Stimulated activated naive CD8-positive, alpha-beta T cell treated with anti-CD3 and anti-CD28 coated beads, Interleukin-15, Interleukin-2, amounts not matched to agents 100 ng/mL and 50 ng/mL, for 24 hours (primary cell): ENCODE results near the gene DDIT4L.

ENCODE experiments used
- H3K27ac Mint-ChIP-seq: one replicate; pipeline ENCODE4 v1.8.0; 2021; ENCODE audit warnings: mild to moderate bottlenecking, mixed read lengths
- H3K27me3 Mint-ChIP-seq: one replicate; pipeline ENCODE4 v1.8.0; 2021; ENCODE audit warnings: mixed read lengths
- H3K36me3 Mint-ChIP-seq: one replicate; pipeline ENCODE4 v1.8.0; 2021; ENCODE audit warnings: low read depth, mixed read lengths
- H3K4me1 Mint-ChIP-seq: one replicate; pipeline ENCODE4 v1.8.0; 2021; ENCODE audit warnings: low read depth, mixed read lengths
- H3K4me3 Mint-ChIP-seq: one replicate; pipeline ENCODE4 v1.8.0; 2021; ENCODE audit warnings: mild to moderate bottlenecking, mixed read lengths
- H3K9me3 Mint-ChIP-seq: one replicate; pipeline ENCODE4 v1.8.0; 2021; ENCODE audit warnings: mixed read lengths

Gene DDIT4L

DNA sequence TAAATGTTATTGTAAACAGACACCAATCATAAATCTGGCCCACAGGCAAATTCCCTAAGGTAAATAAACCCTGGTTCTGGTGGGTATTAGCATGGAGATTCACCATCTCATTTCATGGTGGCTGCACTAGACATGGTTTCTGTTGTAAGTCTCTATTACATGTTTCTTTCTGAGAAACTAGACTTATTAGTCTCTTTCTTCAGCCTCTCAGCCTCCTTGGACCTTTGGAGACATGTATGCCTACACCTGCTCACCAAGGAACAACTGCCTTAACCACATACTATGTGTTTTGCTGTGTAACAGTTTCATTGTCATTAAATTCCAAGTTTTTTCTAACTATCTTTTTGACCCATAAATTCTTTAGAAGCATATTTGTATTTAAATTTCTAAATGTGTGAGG is 13.1 kb downstream of the DDIT4L start:
- H3K9me3 Mint-ChIP-seq: no peaks in the 10 kb centered on the region
- no peaks in the 10 kb centered on the region for H3K27me3 Mint-ChIP-seq
- no peak overlapping the region for H3K27ac Mint-ChIP-seq
- no peaks in the 10 kb centered on the region for H3K4me1 Mint-ChIP-seq
- no peaks in the 10 kb centered on the region for H3K36me3 Mint-ChIP-seq
- H3K4me3 Mint-ChIP-seq: no peak overlapping the region

GRCh38 chr4:100175858-100176257 is 14.4 kb downstream of the DDIT4L start:
- Mint-ChIP-seq H3K9me3 (no peaks in the 10 kb centered on the region), H3K36me3 (no peaks in the 10 kb centered on the region), H3K4me1 (no peaks in the 10 kb centered on the region), H3K4me3 (no peak overlapping the region), H3K27ac (no peak overlapping the region), H3K27me3 (peaks cover 4% of the 10 kb centered on the region)

GRCh38 chr4:100174985-100175383 is 15.3 kb downstream of the DDIT4L start:
- no peak overlapping the region for H3K27ac Mint-ChIP-seq
- H3K9me3 Mint-ChIP-seq: no peaks in the 10 kb centered on the region
- H3K27me3 Mint-ChIP-seq: peaks cover 4% of the 10 kb centered on the region
- H3K4me3 Mint-ChIP-seq: no peak overlapping the region
- H3K4me1 Mint-ChIP-seq: no peaks in the 10 kb centered on the region
- no peaks in the 10 kb centered on the region for H3K36me3 Mint-ChIP-seq

DNA sequence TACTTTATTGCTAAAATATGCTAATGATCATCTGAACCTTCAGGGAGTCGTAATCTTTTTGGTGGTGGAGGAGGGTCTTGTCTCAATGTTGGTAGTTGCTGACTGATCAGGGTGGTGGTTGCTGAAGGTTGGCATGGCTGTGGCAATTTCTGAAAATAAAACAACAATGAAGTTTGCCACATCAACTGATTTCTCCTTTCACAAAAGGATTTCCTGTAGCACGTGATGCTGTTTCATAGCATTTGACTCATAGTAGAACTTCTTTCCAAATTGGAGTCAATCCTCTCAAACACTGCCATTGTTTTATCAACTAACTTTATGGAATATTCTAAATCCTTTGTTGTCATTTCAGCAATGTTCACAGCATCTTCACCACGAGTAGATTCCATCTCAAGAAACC is 19.3 kb downstream of the DDIT4L start:
- H3K27me3 Mint-ChIP-seq: peaks cover 4% of the 10 kb centered on the region
- no peaks in the 10 kb centered on the region for H3K9me3 Mint-ChIP-seq
- no peak overlapping the region for H3K4me3 Mint-ChIP-seq
- no peaks in the 10 kb centered on the region for H3K36me3 Mint-ChIP-seq
- H3K27ac Mint-ChIP-seq: no peak overlapping the region
- H3K4me1 Mint-ChIP-seq: no peaks in the 10 kb centered on the region

- Mint-ChIP-seq H3K9me3 (no peaks in the 10 kb centered on the region), H3K27me3 (peaks cover 4% of the 10 kb centered on the region), H3K36me3 (no peaks in the 10 kb centered on the region), H3K4me3 (no peak overlapping the region), H3K4me1 (no peaks in the 10 kb centered on the region), H3K27ac (no peak overlapping the region)
Measured at GRCh38 chr4:100169491-100170485, 20.5 kb downstream of the DDIT4L start.

GRCh38 chr4:100168521-100168920 is 21.7 kb downstream of the DDIT4L start:
- H3K36me3 Mint-ChIP-seq: no peaks in the 10 kb centered on the region
- no peaks in the 10 kb centered on the region for H3K9me3 Mint-ChIP-seq
- no peak overlapping the region for H3K27ac Mint-ChIP-seq
- H3K4me3 Mint-ChIP-seq: no peak overlapping the region
- H3K4me1 Mint-ChIP-seq: no peaks in the 10 kb centered on the region
- H3K27me3 Mint-ChIP-seq: peaks cover 7% of the 10 kb centered on the region

GRCh38 chr4:100166297-100167039 is 23.8 kb downstream of the DDIT4L start:
- Mint-ChIP-seq H3K4me1 (peaks cover 7% of the 10 kb centered on the region), H3K27me3 (peaks cover 8% of the 10 kb centered on the region), H3K36me3 (peaks cover 4% of the 10 kb centered on the region), H3K9me3 (peaks cover 13% of the 10 kb centered on the region), H3K27ac (no peak overlapping the region), H3K4me3 (no peak overlapping the region)

GRCh38 chr4:100165809-100166208 is 24.5 kb downstream of the DDIT4L start:
- Mint-ChIP-seq H3K4me3 (no peak overlapping the region), H3K27ac (no peak overlapping the region), H3K36me3 (peaks cover 4% of the 10 kb centered on the region), H3K27me3 (peaks cover 8% of the 10 kb centered on the region), H3K9me3 (peaks cover 18% of the 10 kb centered on the region), H3K4me1 (peaks cover 7% of the 10 kb centered on the region)

DNA sequence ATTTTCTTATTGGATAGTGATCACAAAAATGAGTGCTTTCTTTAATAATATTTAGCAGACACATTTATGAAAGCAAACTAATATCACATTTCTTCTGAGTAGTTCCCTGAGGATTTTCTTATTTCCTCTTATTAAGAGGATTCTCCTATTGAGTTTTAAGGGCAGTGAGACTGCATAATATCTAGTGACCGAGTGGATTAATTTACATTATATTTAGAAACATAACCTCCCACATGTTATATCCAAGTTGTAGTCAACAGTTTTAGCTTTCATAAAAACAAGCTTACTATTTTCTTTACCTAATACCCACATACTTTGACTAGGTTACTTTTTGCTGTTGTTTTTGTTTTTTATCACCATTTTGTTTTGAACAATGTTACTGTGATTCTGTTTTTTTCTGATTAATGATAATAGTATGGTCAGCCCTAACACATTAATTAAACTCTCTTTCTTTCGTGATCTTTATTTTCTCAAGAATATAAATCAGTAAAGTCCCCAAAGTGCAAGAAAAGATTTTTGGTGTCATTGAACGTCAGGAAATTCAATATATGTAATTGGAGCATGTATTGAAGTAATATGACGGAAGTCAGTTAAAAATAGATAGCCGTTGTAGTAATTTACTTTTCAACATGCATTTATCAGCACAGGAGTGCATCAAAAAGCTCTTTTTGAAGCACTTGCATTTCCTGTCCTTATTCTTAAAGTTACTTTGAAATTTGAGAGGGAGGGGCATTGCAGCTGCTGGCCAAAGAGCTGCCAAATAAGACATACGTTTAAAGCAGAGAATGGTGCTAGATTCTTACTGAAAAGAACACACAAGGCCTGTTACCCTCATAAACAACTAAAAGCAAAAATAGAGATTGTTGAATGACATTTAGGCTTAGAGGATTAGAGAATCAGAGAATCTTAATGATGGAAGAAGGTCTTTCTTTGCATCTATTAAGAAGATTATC is 25.2 kb downstream of the DDIT4L start:
- peaks cover 7% of the 10 kb centered on the region for H3K4me1 Mint-ChIP-seq
- H3K27me3 Mint-ChIP-seq: peaks cover 8% of the 10 kb centered on the region

GRCh38 chr4:100162027-100162685 is 28.1 kb downstream of the DDIT4L start:
- no peak overlapping the region for H3K27ac Mint-ChIP-seq
- peaks cover 18% of the 10 kb centered on the region for H3K9me3 Mint-ChIP-seq
- peaks cover 4% of the 10 kb centered on the region for H3K36me3 Mint-ChIP-seq
- no peak overlapping the region for H3K4me3 Mint-ChIP-seq
- H3K27me3 Mint-ChIP-seq: peaks cover 12% of the 10 kb centered on the region
- H3K4me1 Mint-ChIP-seq: peaks cover 7% of the 10 kb centered on the region

More for the DNA sequence above, 25.2 kb downstream of the DDIT4L start:
- H3K9me3 Mint-ChIP-seq: peaks cover 18% of the 10 kb centered on the region
- no peak overlapping the region for H3K27ac Mint-ChIP-seq
- H3K4me3 Mint-ChIP-seq: no peak overlapping the region
- H3K36me3 Mint-ChIP-seq: peaks cover 4% of the 10 kb centered on the region

- Mint-ChIP-seq H3K4me1 (peaks cover 7% of the 10 kb centered on the region), H3K4me3 (no peak overlapping the region), H3K27me3 (peaks cover 14% of the 10 kb centered on the region), H3K9me3 (no peaks in the 10 kb centered on the region), H3K27ac (no peak overlapping the region), H3K36me3 (no peaks in the 10 kb centered on the region)
Measured at GRCh38 chr4:100149190-100149589, 41.1 kb downstream of the DDIT4L start.

DNA sequence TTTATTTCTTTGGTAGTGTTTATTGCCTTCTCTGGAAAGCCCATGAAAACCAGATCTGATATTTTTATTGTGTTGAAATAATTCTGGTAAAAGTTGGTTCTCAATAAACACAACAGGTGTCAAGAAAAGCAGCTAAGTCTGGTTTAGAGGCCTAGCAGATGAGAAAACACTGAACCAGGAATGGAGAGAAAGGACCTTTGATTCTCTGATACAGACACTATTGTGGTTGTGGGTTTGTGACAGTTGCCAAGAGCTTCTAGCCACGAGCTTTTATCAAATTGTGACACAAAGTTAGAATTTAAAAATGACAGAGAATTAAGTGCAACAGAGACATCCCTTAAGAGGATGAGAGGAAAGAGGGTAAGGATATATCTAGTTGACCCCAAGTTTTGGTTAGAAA is 42.6 kb downstream of the DDIT4L start:
- Mint-ChIP-seq H3K4me1 (peaks cover 7% of the 10 kb centered on the region), H3K27ac (no peak overlapping the region), H3K9me3 (no peaks in the 10 kb centered on the region), H3K36me3 (no peaks in the 10 kb centered on the region), H3K27me3 (peaks cover 12% of the 10 kb centered on the region), H3K4me3 (no peak overlapping the region)

- Mint-ChIP-seq H3K4me1 (peaks cover 7% of the 10 kb centered on the region), H3K9me3 (no peaks in the 10 kb centered on the region), H3K36me3 (no peaks in the 10 kb centered on the region), H3K27me3 (peaks cover 12% of the 10 kb centered on the region), H3K4me3 (no peak overlapping the region), H3K27ac (no peak overlapping the region)
Measured at GRCh38 chr4:100147198-100147597, 43.1 kb downstream of the DDIT4L start.

- Mint-ChIP-seq H3K4me1 (peaks cover 7% of the 10 kb centered on the region), H3K27me3 (peaks cover 12% of the 10 kb centered on the region), H3K36me3 (no peaks in the 10 kb centered on the region), H3K4me3 (no peak overlapping the region), H3K27ac (no peak overlapping the region), H3K9me3 (no peaks in the 10 kb centered on the region)
Measured at GRCh38 chr4:100146756-100147155, 43.5 kb downstream of the DDIT4L start.
